Activated CD8-positive, alpha-beta memory T cell treated with anti-CD3 and anti-CD28 coated beads, Interleukin-2, amount 50 U/mL, for 1 hour (primary cell): Measurements from ENCODE around the gene ABCE1.
"Not testable (repeated sequence)": the region's sequence is repeated elsewhere in the genome, so short reads cannot be mapped to it uniquely, and the experiment has no call there.

Experiments used
- DNase-seq: peaks from one replicate; pipeline ENCODE4 v3.0.0-alpha.2; 2020; ENCODE audit errors: extremely low read depth

The ABCE1 gene

DNA sequence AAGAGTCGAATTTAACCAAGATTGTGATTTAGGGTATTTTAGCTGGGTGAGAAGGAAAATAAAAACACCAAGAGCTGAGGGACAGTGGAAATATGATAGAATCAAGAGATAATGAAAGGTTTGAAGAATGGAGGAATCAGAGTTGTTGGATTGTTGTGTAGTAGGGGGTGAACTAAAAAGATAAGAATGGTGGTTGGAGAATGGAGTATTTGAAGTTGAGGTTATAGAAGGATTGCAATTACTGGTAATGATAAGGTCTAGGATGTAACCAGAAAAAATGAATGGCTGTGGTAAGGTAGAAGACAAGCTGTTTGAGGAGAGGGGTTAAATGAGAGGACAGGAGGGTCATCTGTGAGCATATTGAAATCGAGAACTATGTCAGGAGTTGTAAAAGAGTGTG is 4.5 kb downstream of the ABCE1 start:
- no peak for DNase-seq

DNA sequence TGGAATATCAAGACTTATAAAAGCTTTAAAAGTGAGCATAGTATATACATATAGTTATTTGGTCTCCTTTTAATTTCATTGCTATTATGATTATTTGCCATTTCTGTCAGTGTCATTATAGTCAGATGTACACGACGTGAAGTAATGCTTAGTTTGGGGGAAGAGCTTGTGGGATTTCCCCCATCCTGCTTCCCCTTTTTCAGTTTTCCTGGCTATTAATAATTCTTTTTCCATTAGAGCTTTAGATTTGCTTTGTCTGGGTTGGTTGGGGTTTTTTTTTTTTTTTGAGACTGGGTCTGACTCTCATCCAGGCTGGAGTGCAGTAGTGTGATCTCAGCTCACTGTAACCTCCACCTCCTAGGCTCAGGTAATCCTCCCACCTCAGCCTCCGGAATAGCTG is 5.4 kb downstream of the ABCE1 start:
- DNase-seq = no peak

DNA sequence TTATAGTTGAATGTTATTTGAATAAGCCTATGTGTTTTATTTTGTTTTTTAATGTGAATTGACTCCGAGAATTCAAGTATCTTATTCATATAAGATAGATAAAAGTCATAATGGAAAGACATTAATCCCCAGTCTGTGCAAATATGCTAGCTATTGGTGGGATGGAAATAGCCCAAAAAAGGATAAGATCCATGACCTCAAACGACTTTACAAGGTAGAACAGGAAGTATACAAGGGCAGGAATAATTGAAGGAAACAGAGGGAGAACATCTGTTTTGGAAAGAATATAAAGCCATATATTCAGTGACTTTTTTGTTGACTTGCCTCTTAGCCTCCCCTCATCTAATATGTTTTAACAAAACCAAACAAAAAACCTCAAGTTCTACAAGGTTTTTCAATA is 9.0 kb downstream of the ABCE1 start:
- DNase-seq = no peak

DNA sequence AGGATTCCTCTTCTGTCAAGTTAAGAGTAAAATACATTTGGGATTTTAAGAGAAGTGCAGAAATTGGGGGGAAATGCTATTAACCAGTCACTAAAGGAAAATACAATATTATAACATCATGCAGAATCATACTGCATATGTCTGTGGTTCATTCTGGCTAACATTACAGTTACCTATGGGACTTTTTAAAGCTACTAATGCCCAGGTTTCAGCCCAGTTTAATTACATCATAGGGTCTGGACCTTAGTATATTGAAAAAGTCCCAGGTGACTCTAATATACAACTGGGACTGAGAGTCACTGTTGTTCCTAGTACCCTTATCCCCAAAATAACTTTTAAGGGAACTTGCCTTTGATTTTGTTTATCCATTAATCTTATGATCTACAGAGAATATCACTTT is 10.0 kb downstream of the ABCE1 start:
- DNase-seq = no peak

DNA sequence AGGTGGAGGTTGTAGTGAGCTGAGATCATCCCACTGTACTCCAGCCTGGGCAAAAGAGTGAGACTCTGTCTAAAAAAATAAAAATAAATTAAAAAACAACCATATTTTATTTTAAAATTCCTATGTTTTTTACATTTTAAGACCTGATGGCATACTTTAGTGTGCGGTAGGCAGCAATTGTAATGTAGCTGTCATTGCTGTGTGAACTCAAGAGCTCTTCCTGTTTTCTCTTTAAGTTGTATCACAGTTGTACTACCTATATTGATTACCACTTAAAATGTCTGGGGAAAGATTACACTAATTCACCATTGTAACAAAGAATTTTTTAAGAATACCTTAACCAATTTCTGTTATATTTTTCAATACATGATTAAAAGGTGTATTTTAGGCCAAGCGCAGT is 27.3 kb downstream of the ABCE1 start:
- no peak for DNase-seq

DNA sequence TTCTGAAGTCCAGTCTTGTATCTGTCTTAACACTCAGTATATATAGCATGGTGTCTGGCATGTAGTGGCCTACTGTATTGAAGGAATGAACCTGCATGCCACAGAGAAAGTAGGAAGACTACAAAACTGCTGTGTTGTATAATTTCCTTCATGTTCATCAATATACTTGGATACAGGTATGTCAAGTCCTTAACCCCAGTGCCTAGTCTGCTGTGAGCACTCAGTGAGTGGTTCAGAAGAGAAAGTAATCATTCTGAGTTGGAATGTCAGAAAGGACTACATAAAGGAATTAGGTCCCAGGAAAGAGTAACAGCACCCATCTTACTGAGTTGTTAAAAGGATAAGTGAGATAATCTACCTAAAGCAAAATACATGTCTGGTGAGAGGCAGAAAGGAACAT is 32.0 kb downstream of the ABCE1 start:
- no peak for DNase-seq

DNA sequence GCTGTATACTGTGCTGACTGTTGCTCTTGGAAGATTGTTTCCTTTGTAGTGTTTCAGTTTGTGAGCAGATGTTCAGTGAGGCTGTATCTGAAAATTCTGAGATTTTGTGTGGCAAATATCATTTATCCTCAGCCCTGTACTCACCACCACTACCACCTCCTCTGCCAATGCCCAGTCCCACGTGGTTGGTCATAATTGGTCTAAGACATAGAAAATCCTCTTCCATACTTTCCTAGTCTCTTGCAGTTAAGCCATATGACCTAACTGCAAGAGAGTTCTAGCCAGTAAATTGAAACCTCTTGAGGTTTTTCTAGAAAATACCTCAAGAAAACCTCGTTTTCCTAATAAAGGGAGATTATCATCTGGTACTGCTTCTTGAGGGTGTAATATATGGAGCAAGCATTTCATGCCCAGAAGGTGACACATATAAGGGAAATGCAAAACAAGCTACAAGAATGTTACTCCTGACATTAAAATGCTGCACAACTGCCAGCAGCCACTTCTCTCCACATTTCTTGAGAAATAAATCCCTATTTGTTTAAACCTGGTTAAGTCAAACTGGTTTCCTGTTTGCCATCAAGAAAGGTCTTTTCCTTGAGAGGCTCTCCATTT is 32.8 kb downstream of the ABCE1 start:
- DNase-seq = no peak

DNA sequence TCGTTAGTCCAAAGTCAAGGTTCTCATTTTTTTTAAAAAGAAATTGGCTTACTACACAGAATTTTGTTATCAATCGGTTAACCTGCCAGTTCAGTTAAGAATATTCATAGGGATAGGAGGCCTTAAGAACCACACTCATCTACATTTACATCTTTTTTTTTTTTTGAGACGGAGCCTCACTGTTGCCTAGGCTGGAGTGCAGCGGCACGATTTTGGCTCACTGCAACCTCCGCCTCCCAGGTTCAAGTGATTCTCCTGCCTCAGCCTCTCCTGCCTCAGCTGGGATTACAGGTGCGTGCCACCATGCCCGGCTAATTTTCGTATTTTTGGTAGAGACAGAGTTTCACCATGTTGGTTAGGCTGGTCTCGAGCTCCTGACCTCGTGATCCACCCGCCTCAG is 33.7 kb downstream of the ABCE1 start:
- no peak for DNase-seq

DNA sequence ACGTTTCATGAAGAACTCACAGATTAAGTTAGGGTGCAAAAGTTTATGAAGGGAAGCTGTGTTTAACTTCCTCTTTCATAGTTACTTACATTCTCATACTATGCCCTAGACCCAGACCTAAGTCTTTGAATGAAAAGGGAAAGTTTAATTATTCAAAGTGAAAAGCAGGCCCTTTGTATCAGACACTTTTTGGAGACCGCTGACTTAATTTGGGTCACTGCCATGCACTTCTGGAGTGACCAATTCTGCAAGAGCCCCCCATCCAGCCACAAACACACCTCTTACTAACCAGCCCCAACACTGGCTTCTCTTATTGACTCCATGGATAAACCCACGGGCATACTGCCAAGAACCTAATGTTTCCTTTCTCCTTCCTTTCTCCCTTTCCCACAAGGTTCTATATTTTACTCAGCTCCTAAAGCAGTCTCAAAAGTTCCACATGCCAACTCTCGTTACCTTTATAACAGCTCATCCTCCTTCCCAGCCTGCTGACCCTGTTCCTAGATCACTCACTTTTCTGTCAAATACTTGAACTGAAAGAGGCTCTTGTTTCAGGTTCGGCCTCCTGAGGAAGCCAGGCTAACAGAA is 34.5 kb downstream of the ABCE1 start:
- no peak for DNase-seq

DNA sequence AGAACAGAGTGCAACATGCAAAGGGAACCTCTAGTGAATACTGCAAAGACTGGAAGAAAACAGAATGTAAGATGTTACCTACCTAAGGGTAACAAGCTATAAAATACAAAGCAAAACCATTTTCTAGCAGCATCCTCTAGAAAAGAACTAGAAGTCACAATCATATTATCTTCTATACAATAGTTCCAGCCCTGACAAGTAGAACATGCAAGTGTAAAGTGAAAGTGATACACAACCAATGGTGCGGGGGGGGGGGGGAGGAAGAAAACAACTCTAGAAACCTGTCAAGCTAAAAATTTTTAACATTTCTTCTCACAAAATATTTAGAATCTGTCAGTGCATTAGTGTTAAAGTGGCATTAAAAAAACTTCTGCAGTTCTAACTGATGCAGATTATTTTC is 38.1 kb downstream of the ABCE1 start:
- not testable (repeated sequence) for DNase-seq

DNA sequence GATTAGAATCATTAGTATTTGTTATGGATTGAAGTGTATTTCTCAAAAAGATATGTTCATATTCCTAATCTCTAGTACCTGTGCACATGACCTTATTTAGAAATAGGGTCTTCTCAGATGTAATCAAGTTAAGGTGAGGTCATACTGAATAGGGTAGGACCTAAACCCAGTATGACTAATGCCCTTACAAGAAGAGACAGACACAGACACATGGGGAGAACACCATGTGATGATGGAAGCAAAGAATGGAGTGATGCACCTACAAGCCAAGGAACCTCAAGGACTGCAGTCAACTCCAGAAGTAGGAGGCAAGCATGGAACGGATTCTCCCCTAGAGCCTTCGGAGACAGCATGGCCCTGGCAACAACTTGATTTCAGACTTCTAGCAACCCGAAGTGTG is 50.9 kb downstream of the ABCE1 start:
- DNase-seq = no peak

DNA sequence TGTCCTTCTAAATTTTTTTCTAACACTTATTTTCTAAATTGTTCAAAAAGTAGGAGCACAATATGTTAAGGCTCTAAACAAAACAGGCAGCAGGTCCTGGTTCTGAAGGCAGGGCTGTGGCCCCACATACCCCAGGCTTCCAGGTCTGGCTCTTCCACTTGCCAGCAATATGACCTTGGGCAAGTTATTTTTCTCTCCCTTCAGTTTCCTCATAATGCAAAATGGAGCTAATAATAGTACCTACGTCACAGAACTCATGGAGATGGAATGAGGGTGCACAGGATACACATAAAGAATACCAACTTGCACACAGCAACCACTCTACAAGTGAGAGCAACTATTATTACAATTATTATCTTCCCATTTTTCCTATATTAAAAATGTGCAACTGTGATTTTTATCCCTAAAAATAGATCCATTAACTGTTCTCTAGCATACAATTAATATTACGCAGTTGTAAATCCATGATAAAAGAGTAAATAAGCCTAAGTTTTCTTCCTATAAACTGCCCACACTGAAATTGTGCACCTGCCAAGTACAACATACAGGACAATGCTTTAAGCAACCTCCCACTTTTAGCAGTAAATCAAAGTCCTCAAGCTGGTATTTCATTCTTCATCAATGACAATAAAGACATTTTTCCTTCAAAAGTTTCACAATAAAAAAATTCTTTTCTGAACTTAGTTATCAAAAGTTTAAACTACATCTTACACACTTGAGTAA is 55.2 kb downstream of the ABCE1 start:
- DNase-seq = no peak

DNA sequence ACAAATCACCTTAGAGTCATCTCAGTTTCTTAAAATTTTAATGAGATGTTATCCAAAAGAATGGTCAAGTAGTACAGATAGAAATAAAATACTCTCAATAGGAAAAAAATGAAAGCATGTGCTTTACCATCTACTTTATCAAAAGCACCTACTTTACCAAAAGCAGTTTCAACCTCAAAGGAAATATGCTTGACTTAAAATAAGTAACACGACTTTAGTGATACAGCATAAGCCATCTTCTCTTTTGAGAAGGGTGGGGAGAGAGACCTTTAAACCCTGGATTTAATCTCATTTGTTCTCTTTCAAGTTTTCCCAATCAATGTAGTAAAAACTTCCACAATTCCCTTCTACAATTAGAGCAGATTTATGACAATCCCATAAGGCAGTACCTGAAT is 55.8 kb downstream of the ABCE1 start:
- no peak for DNase-seq

DNA sequence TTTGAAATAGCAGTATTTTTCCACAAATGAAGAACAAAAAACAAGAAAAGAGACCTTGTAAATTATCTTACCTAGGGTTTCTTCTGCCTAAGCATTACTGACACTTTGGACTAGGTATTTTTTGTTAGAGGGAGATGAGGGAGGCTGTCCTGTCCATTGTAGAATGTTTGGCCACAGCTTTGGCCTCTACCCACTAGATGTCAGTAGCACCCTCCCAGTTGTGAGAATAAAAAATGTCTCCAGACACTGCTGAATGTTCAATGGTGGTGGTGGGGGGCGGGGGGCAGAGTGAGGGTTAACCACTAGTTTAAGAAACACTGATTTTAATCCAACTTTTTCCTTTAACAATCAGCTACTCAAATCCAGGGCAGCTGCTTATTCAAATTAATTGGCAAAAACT is 56.5 kb downstream of the ABCE1 start:
- no peak for DNase-seq

DNA sequence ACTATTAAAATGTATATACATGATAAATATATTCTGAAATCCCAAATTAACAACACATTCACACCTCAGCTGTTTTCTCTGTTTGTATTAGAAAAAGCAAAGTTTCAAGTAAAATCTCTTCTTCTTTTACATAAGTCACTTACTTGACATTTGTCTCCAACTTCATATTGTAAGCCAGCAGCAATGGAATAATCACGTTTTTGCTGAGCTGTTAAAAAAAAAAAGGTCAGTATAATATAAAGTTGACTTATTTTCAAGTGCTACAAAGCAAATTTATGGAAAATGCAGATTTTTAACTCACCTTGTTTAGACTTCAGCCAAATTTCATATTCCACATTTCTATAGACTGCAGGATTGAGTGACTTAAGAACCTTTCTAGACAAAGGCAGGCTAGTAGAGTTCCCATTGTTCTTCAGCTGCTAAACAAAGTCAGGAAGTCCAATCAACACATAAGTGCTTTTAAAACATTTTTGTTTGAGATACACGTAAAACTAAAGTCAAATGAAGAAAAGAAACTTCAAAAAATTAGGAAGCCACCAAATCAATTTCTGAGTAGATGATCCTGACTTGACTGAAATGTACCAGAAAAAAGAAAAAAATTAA is 57.3 kb downstream of the ABCE1 start:
- no peak for DNase-seq

DNA sequence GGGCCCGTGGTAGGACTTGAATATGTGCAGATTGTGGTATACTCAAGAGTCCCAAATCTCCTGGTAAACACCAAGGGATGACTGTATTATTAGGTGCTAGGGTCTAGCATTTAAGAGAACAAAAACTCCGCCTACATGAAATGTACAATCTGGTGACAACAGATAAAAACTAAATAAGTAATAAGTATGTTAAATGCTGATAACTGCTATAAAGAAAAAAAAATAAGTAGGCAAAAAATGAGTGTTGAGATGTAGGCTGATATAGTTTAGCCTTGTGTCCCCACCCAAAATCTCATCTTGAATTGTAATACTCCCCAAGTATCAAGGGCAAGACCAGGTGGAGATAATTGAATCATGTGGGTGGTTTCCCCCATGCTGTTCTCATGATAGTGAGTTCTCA is 58.9 kb downstream of the ABCE1 start:
- no peak for DNase-seq

DNA sequence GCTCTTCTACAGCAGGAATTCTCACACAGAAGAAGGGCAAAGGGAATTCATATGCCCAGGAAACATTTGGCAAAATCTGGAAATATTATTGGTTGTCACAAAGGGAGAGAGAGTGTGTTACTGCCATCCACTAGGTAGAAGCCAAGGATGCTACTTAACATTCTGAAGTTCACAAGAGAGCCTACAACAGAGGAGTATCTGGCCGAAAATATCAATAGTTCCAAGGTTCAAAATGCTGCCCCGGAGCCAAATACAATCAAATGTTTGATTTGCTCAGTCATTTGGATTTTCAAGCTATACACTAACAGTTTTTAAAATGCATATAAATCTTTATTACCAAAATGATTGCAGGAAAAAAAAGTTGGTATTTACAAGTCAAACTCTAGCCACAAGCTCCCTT is 63.4 kb downstream of the ABCE1 start:
- no peak for DNase-seq

DNA sequence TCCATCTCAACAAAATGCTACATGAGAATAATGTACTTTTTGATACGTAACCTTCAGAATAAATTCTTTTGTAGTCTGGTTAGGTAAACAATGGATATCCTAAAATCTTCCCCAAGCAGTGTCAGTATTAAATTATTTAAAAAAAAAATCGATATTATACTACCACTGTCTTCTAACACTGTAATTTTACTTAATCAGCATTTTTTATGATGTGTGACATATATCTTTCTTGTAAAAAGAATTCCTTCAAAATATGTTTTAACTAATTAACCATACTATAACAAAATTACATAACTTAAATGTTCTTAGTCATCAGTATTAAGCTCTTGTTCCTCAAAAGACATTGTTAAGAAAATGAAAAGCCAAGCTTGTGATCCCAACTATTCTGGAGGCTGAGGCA is 69.8 kb downstream of the ABCE1 start:
- DNase-seq = no peak

DNA sequence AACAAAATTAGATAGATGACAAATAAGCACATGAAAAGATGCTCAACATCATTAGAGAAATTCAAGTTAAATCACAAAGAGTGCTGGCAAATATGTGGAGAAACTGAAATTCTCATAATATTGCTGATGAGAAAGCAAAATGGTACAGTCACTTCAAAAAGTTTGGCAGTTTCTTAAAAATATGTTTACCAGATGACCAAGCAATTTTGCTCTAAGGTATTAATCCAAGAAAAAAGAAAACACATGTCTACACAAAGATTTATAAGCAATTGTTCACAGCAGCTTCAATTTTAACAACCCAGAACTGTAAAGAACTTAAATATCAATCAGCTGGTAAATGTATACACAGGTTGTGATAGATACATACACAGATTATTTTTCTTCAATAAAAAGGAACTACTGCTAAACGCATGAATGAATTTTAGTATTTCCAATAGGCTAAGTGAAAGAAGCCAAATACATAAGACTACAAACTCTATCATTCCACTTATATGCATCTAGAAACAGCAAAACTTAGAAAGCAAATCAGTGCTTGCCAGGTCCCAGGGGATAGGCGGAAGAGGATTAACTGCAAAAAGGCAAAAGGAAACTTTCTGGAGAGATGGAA is 70.6 kb downstream of the ABCE1 start:
- DNase-seq = no peak

DNA sequence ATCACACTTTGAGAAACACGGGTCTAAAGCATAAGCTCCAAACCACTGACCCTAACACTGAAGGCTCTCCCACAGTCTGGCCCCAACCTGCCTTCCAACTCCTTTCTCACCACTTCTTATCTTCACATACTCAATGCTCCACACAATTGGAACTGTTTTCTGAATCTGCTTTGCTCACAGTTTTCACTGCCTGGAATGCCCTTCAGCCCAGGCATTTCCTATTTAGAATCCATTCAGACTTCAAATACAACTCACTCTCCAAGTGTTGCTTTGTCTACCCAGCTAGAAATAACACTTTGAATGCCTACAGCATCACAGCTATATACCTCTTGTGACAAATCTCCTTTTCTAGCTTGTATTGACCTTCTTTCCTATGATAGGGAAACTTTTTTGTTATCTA is 72.1 kb downstream of the ABCE1 start:
- DNase-seq = no peak

DNA sequence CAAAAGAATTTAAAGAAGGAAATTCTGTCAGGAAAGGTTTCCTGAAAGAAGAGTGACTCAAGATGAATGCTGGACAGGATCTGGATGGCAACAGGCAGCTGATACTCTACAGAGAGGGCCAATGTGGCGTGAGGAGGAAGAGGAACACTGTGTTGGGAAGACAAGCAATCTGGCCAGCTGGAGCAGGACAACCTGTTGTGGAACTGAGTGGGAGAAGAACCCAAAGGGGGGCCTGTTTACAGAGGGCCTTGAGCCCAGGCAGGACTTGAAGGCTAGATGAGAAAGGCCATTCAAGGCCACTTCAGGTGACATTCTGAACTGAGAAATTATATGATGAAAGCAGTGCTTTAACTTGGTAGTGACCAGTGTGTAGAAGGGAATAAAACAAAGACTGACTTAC is 73.8 kb downstream of the ABCE1 start:
- no peak for DNase-seq

DNA sequence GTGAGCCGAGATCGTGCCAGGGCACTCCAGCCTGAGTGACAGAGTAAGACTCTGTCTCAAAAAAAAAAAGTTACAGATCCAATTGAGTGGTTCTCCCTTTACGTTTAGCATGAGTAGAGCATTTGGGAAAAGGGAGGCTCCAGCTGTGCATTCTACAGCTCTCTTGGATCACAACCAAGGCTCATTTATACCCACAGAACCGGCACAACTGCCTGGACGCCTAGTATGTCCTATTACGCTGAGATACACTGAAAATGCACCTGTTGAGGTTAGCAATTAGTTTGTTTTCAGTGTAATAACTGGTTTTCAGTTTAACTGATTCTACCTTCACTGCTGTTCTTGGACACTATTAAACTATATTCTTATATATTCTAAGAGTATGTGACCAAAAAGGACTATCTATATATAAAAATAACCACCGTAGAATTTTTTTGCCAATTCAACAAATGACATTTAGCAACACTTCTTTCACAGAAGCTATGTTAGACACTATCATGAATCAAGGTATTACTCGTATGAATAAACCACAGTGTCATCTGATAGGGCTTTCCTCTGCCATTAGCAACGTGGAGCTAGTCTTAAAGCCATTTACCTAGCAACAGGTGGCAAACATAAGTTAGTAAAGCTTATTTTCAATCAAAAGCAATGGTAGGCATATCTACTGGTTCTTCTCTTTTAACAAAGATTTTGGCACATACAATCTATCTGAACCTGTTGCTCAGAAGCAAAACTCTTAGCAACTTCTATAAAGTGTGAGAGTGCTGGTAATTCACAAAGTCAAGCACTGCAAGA is 78.7 kb downstream of the ABCE1 start:
- no peak for DNase-seq
